GM19372 (cell line): ENCODE data around the gene SERPINB13.
"Not testable (repeated sequence)": the region's sequence is repeated elsewhere in the genome, so short reads cannot be mapped to it uniquely, and the experiment has no call there.

Source experiments
- ATAC-seq: cut with Tn5 transposase; IDR thresholded peaks from one replicate; pipeline ENCODE4 v1.9.1; 2021; ENCODE audit warnings: mild to moderate bottlenecking, low read depth, moderate library complexity; ENCODE audit not compliant: unreplicated experiment

The SERPINB13 gene

DNA sequence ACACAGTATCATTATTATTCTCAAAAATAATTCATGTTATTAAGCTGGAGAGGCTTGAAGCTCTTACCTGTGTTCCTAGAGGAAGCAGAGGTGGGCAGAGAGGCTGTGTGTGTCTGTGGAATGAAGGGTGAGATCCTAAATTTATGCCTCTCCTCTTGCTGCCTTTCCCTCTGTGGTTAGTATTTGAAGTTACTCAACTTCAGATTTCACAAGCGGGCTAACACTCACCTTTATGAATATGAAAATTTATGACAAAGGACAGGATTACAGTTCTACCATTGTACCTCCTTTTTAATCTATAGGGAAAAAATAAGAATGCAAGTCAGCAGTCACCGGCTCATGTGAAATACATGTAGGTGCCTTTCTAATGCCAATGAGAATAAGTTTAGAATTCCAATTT lies 57.0 kb downstream of the SERPINB13 start, which contains the start of gene SERPINB4:
SERPINB4 (minus strand) TSS at position 115 of the 400 bp plus-strand sequence. CDS start 679 bp downstream, outside the sequence.
- not testable (repeated sequence) for ATAC-seq

DNA sequence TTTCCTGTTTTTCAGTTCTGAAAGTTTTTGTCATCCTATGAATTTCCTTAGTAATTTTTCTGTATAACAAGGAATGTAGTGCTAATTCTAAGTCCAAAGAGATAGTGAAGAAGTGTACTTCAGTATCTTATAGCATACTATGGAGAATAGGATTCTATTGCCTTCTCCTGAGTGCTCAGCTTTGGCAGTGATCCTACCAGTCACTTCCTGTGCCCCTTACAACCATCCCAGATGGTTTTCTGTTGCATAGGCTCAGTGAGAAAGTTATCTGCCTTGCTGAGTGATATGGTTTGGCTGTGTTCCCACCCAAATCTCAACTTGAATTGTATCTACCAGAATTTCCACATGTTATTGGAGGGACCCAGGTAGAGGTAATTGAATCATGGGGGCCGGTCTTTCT lies 57.6 kb downstream of the SERPINB13 start:
- ATAC-seq = not testable (repeated sequence)

DNA sequence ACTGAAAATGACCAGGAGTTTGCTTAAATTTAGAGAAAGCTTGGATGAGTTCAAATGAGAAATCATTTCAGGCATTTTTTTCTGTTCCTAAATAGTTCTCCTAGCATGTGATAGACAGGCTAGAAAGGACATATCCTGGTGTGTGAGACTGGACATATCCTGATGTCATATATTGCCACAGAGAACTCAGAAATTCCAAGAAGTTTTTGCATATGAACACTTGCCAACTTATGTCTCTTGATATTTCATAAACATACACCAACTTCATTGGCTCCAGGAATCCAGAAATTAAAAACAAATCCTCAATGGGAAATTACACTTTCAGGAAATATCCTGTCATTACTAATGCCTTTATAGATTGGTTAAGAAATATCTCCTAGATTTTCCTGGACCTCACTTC lies 59.8 kb downstream of the SERPINB13 start:
- no peak for ATAC-seq

DNA sequence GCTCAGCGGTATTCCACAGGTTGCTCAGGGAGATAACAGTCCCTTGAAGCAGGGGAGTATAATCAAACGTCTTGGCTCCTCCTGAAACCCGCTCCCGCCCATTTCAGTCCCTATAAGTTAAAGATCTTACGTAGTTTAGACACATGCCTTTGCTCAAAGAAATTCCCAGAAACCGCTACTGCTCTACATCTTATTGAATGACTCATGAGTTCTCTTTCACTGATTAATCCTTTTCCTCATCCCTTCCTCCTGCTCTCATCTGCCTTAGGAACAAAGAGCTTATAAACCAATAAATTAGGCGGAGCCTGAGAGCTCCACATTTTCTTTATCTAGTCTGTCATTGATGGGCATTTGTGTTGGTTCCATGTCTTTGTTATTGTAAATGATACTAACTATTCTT lies 61.1 kb downstream of the SERPINB13 start:
- no peak for ATAC-seq
